GM21526 (cell line): ENCODE measurements around the gene ZNF512.
"Not testable (repeated sequence)": the region's sequence is repeated elsewhere in the genome, so short reads cannot be mapped to it uniquely, and the experiment has no call there.

Experiments used
- ATAC-seq: cut with Tn5 transposase; IDR thresholded peaks from one replicate; pipeline ENCODE4 v1.9.1; 2021; ENCODE audit warnings: moderate library complexity; ENCODE audit not compliant: unreplicated experiment, low FRiP score

The ZNF512 gene

DNA sequence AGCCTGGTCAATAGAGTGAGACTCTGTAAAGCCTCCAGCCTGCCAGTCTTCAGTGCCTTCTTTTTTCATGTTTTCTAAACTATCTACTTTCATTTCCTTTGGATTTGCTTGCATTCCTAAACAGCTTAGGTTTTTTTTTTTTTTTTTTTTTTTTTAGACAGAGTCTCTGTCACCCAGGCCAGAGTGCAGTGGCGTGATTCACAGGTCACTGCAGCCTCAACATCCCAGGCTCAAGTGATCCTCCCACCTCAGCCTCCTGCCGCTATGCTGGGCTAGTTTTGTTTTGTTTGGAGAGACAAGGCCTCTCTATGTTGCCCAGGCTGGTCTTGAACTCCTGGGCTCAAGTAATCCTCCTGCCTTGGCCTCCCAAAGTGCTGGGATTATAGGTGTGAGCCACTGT, 47.4 kb downstream of the ZNF512 start:
- ATAC-seq, result not testable (repeated sequence)

DNA sequence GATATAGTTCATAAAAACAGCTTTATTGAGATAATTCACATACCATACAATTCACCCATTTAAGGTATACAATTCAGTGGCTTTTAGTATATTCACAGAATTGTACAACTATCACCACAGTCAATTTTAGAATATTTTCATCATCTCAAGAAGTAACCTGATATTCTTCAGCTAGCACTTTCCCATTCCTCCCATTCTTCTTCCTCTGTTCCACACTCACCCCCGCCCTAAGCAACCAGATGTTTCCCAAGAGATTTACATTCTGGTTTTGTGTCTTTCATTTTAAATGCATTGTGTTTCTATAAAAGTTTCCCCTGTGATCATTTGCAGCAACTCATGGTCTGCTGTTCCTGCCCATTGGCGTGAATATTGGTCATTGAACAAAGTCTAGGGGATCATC, 51.4 kb downstream of the ZNF512 start:
- no peak for ATAC-seq

- ATAC-seq, result no peak
Measured at GRCh38 chr2:27636766-27637165, 53.9 kb downstream of the ZNF512 start.

GRCh38 chr2:27638037-27638637, 55.3 kb downstream of the ZNF512 start:
- ATAC-seq, result no peak

DNA sequence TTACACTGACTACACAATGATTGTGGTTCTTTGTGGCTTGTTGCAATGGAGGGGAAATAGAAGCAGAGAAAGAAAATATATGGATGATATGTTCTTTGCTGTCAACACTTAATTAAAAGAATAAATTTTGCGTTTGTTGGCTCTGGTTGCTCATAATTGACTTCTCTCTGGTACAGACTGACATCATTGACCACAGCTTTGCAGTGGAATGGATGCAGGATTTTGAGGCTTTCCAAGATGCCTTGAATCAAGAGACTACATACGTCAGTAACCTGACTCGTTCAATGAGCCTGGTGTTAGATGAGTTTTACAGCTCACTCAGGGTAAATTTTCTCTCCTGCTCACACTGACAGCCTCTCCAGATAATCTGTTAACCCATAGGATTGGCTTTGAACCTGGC, 55.9 kb downstream of the ZNF512 start:
- ATAC-seq, result no peak

- ATAC-seq, result no peak
Measured at GRCh38 chr2:27640722-27641245, 57.9 kb downstream of the ZNF512 start.

GRCh38 chr2:27645197-27645596, 62.4 kb downstream of the ZNF512 start:
- ATAC-seq, result no peak

DNA sequence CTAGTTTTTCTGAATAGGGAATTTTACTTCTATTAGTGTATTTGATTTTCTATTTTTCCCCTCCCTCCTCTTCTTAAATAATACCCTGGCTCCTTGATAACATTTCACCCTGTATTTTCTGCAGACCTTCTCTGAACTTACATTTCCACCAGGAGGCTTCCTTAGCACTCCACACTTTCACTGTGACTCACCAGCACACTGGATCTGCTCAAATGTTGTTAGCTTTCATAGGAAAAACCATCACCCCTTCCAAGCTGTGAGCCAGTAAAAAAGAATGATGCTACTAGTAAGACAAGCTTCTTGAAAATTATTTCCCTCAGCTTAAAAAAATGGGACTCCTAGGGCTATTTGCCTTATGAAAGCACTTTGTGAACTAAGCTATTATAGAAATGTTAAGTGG, 64.4 kb downstream of the ZNF512 start:
- no peak for ATAC-seq

- ATAC-seq, result no peak
Measured at GRCh38 chr2:27647737-27648136, 64.9 kb downstream of the ZNF512 start.

GRCh38 chr2:27651056-27651455, 68.2 kb downstream of the ZNF512 start:
- no peak for ATAC-seq

DNA sequence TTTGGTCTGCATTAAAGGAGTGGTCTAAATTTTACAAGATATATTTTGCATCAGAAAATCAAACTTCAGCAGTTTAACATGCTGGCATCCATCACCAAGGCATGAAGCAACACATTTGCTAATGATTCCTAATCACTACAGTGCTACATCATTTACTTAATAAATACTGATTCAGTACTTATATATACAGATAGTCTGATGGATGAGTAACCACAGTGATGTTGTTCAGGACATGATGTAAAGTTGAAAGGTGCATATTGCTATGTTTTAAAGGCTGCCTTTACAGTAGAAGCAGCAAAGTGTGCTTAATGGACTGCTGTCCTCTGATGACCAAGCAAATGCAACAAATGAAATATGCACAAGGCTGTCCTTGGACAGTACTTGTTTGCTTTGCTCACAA, 69.5 kb downstream of the ZNF512 start:
- no peak for ATAC-seq

- no peak for ATAC-seq
Measured at GRCh38 chr2:27652790-27653189, 69.9 kb downstream of the ZNF512 start.

DNA sequence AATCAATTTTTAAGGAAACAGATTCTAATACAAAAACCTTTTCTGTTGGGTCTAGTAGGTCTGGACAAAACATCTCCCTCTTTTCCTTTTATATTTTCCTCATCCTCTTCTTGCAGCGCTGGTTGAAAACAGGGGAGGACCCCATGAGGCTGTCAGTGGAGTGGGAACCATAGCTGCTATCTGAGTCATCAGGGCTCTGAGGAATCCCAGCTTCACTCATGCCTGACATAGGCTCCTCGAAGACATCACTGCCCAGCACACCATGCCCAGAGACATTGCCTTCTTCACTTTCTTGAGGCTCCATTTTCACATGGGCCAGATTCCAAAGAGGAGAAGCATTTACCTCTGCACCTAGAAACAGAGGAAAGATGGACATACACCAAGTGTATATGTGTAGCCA, 70.6 kb downstream of the ZNF512 start:
- ATAC-seq, result no peak

- ATAC-seq, result no peak
Measured at GRCh38 chr2:27655155-27655951, 72.5 kb downstream of the ZNF512 start.

DNA sequence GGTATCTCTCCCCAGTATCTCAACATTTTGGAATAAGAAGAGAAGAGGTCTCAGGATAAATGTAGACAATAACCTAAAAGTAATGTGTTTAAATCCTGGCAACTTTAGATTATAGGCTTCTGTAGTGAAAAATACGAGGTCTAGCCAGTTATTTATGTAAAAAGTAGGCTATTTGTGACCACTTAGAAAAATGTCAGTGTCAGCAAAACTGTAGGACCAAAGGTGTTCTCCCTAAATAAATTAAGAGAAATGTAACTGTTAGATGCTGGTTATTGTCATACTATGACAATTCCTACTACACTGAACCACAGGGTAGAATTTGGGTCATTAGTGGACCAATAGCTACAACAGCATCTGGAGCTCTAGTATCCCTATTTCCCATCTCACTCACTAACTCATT, 78.5 kb downstream of the ZNF512 start:
- no peak for ATAC-seq

- peak; percentile 55 for ATAC-seq
Measured at GRCh38 chr2:27663285-27664153, 80.7 kb downstream of the ZNF512 start, which contains the start of the genes SLC4A1AP and SUPT7L. SLC4A1AP (plus strand) TSS chr2:27663889; CDS start chr2:27663915, 26 bp downstream. SUPT7L (minus strand) TSS chr2:27663614; CDS start chr2:27662192, 1,422 bp downstream.

GRCh38 chr2:27664154-27664574, 81.3 kb downstream of the ZNF512 start:
- ATAC-seq, result peak; percentile 28

- ATAC-seq, result no peak
Measured at GRCh38 chr2:27664622-27665363, 82.0 kb downstream of the ZNF512 start.

DNA sequence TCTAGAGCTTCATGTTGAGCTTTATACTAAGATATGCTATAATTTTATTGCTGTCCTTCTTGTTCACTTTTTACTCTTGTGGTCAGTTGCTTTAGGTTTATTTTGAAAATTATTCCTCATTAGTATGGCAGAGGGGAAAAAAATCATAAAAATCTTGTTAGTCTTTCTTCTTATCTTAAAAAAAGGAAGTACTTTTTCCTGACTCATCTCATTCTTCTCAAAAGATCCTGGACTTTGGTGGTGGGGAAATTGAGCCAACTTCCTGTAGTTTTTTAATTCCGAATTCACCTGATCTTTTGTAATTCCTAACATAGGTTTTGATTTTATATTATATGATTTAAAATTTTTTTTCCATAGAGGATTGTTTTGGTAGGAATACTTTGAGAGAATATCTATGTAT, 84.6 kb downstream of the ZNF512 start:
- ATAC-seq, result no peak

DNA sequence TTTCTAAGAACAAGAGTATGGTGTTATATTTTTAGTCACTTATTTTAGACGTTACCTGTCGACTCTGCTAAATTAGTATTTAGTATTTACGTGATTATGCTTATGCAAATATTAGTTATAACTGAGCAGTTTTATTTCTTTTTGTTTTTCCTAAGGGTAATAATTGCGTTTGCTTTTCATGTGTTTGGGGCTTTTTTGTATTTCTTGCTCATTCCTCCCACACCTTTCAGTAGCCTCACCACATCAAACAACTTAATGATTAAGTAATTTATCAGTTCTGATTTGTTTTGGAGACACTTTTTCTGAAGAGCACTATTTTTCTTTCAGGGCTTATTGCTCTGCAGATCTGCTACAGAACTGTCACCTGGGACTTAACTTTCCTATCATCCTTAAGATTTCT, 88.4 kb downstream of the ZNF512 start:
- no peak for ATAC-seq
